Activated CD4-positive, alpha-beta T cell treated with anti-CD3 and anti-CD28 coated beads for 1 hour (primary cell): ENCODE measurements around the gene ZNF200.

Experiments
- DNase-seq: peaks from one replicate; pipeline ENCODE4 v3.0.0-alpha.2; 2020

The ZNF200 gene

GRCh38 chr16:3174618-3175148 lies 60.3 kb downstream of the ZNF200 start:
- no peak for DNase-seq

GRCh38 chr16:3173892-3174617 lies 60.9 kb downstream of the ZNF200 start:
- DNase-seq: no peak
